Natural killer cell (primary cell): ENCODE results near the gene KRT81. TPM values are rescaled to one million over a fixed set of nuclear protein-coding genes. Genes with fewer than 3 reads are reported as not detected.

Source experiments
- ATAC-seq, 3 donors: fragments of 150-1000 bp in 2 of 3; fragments of 200-7000 bp in 1 of 3; cut with Tn5 transposase; 1 replicate in 1 of 3; 2 replicates in 2 of 3; pipeline ENCODE4 v1.10.0; 2021; ENCODE audit warnings: mild to moderate bottlenecking in 2 of 3, moderate library complexity in 2 of 3
- DNase-seq, 2 donors: peaks; one replicate each; pipeline versions ENCODE4 v3.0.0 to v3.0.0-alpha.2; 2013 to 2021; ENCODE audit warnings: mixed read lengths in 1 of 2
- H3K27ac ChIP-seq: one replicate; pipeline ENCODE4 v1.5.1; 2013; ENCODE audit warnings: mild to moderate bottlenecking, low read length
- H3K27me3 ChIP-seq: one replicate; pipeline ENCODE4 v1.6.1; 2013; ENCODE audit warnings: low read length; ENCODE audit not compliant: control insufficient read depth, insufficient read depth
- H3K36me3 ChIP-seq: one replicate; pipeline ENCODE4 v1.6.1; 2013; ENCODE audit warnings: low read length; ENCODE audit not compliant: control insufficient read depth, insufficient read depth
- H3K4me1 ChIP-seq: one replicate; pipeline ENCODE4 v1.6.1; 2013; ENCODE audit warnings: low read length; ENCODE audit not compliant: control insufficient read depth, insufficient read depth
- H3K4me3 ChIP-seq: one replicate; pipeline ENCODE4 v1.5.1; 2013; ENCODE audit warnings: low read length
- H3K9me3 ChIP-seq: one replicate; pipeline ENCODE4 v1.6.1; 2013; ENCODE audit warnings: low read length; ENCODE audit not compliant: control insufficient read depth, insufficient read depth
- H3K27ac Mint-ChIP-seq, 2 donors: one replicate each; pipeline ENCODE4 v1.8.0; 2022; ENCODE audit warnings: mild to moderate bottlenecking in 2 of 2, mixed read lengths in 2 of 2, moderate library complexity in 1 of 2
- H3K27me3 Mint-ChIP-seq, 2 donors: one replicate each; pipeline ENCODE4 v1.8.0; 2022; ENCODE audit warnings: low read depth in 2 of 2, mixed read lengths in 2 of 2
- H3K36me3 Mint-ChIP-seq: one replicate; pipeline ENCODE4 v1.8.0; 2022; ENCODE audit warnings: mixed read lengths
- H3K4me1 Mint-ChIP-seq, 2 donors: one replicate each; pipeline ENCODE4 v1.8.0; 2022; ENCODE audit warnings: mixed read lengths in 2 of 2
- H3K4me3 Mint-ChIP-seq: one replicate; pipeline ENCODE4 v1.8.0; 2022; ENCODE audit warnings: mild to moderate bottlenecking, moderate library complexity, mixed read lengths
- H3K9me3 Mint-ChIP-seq, 2 donors: one replicate each; pipeline ENCODE4 v1.8.0; 2022; ENCODE audit warnings: mixed read lengths in 2 of 2
- whole genome bisulfite sequencing: methylation state at CpG from one replicate; pipeline ENCODE4 v1.1.7; 2013; ENCODE audit warnings: missing lambda C conversion rate; ENCODE audit not compliant: insufficient coverage; 5-methylcytosine and 5-hydroxymethylcytosine counted together
- intact Hi-C: fragments of 100-400 bp; cut with micrococcal nuclease; formaldehyde crosslinking; loops from one replicate; pipeline ENCODE4 v1.14.2; 2022
- total RNA-seq, 4 donors: library from RNA; stranded (reverse); fragments of 120-200 nt in 1 of 4; gene quantifications; one replicate each; pipeline versions ENCODE4 v1.2.3 to v1.2.4, GENCODE V29; 2013 to 2022
- TF ChIP-seq, protein P1 (sequence below): fragments of 200-600 bp; IDR thresholded peaks from one replicate; pipeline ENCODE4 v1.8.0; 2022; ENCODE audit warnings: antibody characterized with exemption

The KRT81 gene
- total RNA-seq, 3 donors from 2014 or later (not counting 1 experiment from before 2014, with no cell fraction given), result 0.28 to 1.4 (median 1.3) TPM

DNA sequence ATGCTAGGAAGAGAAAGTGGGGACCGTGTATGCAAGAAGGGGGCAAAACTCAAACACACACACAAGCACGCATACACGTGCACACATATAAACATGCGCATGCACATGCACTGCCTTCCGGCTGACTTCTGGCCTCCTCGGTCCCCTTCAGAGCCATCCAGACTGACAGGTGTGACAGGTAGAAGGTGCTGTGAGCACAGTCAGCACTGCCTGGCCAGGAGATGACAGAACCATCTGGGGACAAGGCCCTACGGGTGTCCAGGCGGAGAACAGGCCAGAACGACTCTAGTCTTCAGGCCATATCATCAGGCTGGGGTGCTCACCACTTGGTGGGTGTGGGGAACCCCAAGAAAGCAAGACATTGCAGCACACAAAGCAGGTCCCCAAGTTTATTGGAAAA is 22.6 kb upstream of the KRT81 start:
- Histone ChIP-seq H3K4me3 (no peak overlapping the region), H3K27ac (no peak overlapping the region), H3K36me3 (no peaks in the 10 kb centered on the region), H3K4me1 (peaks cover 3% of the 10 kb centered on the region), H3K27me3 (peaks cover 15% of the 10 kb centered on the region), H3K9me3 (no peaks in the 10 kb centered on the region)
- H3K9me3 Mint-ChIP-seq, result no peaks in the 10 kb centered on the region
- no peak for DNase-seq
- no peak overlapping the region for H3K27ac Mint-ChIP-seq
- peaks cover 4 to 30% of the 10 kb centered on the region in 2 donors for H3K4me1 Mint-ChIP-seq
- TF ChIP-seq, protein P1, sequence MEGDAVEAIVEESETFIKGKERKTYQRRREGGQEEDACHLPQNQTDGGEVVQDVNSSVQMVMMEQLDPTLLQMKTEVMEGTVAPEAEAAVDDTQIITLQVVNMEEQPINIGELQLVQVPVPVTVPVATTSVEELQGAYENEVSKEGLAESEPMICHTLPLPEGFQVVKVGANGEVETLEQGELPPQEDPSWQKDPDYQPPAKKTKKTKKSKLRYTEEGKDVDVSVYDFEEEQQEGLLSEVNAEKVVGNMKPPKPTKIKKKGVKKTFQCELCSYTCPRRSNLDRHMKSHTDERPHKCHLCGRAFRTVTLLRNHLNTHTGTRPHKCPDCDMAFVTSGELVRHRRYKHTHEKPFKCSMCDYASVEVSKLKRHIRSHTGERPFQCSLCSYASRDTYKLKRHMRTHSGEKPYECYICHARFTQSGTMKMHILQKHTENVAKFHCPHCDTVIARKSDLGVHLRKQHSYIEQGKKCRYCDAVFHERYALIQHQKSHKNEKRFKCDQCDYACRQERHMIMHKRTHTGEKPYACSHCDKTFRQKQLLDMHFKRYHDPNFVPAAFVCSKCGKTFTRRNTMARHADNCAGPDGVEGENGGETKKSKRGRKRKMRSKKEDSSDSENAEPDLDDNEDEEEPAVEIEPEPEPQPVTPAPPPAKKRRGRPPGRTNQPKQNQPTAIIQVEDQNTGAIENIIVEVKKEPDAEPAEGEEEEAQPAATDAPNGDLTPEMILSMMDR, result no peak
- no peak for ATAC-seq
- no peak overlapping the region for H3K4me3 Mint-ChIP-seq
- 92% methylated on average over 9 of the region's 9 CpGs for WGBS
- intact Hi-C loops, result no loop called here
- H3K27me3 Mint-ChIP-seq, result peaks cover 11 to 48% of the 10 kb centered on the region in 2 donors
- no peaks in the 10 kb centered on the region for H3K36me3 Mint-ChIP-seq

DNA sequence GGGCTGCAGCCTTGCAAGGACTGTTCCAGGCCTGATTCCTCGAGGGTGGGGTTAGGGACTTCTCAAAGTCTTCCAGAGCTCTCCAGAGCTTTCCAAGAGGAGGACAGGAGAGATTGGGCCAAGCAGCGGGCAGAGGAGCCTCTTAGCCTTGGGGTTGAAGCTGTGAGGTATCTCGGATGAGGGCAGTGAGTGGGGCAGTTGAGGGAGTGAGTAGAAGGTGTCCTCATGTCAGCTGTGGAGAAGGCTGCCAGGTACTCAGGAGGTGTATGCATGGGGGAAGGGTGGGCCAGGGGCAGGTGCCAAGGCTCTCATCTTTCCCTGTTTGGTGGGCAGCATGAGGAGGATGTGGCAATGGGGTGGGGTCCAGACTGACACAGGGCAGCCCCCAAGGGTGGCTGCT is 22.1 kb upstream of the KRT81 start:
- no peak overlapping the region for H3K27ac ChIP-seq
- Mint-ChIP-seq H3K27ac (no peak overlapping the region), H3K4me1 (peaks cover 8 to 31% of the 10 kb centered on the region in 2 donors), H3K4me3 (no peak overlapping the region), H3K27me3 (peaks cover 11 to 49% of the 10 kb centered on the region in 2 donors), H3K36me3 (no peaks in the 10 kb centered on the region), H3K9me3 (no peaks in the 10 kb centered on the region)
- DNase-seq, result no peak
- H3K36me3 ChIP-seq, result no peaks in the 10 kb centered on the region
- H3K4me3 ChIP-seq, result no peak overlapping the region
- TF ChIP-seq, protein P1, result no peak
- 74% methylated on average over 3 of the region's 3 CpGs for WGBS
- ATAC-seq, result no peak
- intact Hi-C loops, result no loop called here
- no peaks in the 10 kb centered on the region for H3K9me3 ChIP-seq
- peaks cover 15% of the 10 kb centered on the region for H3K27me3 ChIP-seq
- peaks cover 8% of the 10 kb centered on the region for H3K4me1 ChIP-seq

DNA sequence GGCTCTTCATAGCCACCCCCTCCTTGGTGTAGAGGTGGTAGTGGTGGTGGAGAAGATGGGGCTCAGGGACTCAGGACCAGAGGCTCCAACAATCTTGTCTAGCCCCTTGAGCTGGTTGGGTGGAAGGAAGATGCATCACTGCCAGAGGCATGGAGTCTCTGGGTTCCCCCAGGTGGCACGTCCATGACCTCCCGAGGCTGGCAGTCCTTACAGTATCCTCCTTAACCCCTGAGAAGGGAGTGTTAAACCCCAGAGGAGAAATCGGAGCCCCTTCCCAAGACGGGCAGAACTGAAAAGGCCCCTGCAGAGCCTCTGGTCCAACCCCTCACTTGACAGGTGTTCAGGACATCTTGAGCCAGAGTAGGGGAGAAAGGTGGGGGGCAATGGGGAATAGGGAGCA is 20.8 kb upstream of the KRT81 start:
- intact Hi-C loops, result no loop called here
- Mint-ChIP-seq H3K36me3 (no peaks in the 10 kb centered on the region), H3K9me3 (no peaks in the 10 kb centered on the region), H3K4me3 (no peak overlapping the region), H3K4me1 (peaks cover 21 to 34% of the 10 kb centered on the region in 2 donors), H3K27me3 (peaks cover 11 to 56% of the 10 kb centered on the region in 2 donors), H3K27ac (peak overlapping the region in 1 of 2 donors; percentile 21)
- Histone ChIP-seq H3K27me3 (peaks cover 24% of the 10 kb centered on the region), H3K36me3 (no peaks in the 10 kb centered on the region), H3K4me1 (peaks cover 15% of the 10 kb centered on the region), H3K9me3 (no peaks in the 10 kb centered on the region), H3K4me3 (no peak overlapping the region), H3K27ac (no peak overlapping the region)
- TF ChIP-seq, protein P1, result no peak
- no peak for ATAC-seq
- WGBS, result 84% methylated on average over 4 of the region's 4 CpGs
- DNase-seq, result no peak

DNA sequence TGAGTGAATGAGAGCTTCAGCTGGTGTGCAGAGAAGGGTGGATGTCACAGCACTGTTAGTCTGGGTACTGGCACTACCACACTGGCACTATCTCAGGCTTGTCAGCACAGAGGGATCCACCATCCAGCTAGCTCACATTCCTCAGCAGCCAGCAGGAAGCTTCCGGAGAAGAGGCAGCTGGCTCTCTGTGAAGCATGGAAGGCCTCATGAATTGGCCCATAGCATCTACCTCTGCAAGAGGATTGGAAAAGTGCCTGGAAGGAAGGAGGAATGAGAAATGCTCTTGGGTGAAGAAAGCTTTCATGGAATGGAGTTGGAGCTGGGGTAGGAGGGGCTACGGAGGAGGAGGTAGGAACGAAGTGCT is 19.9 kb upstream of the KRT81 start:
- WGBS, result 94% methylated on average over 3 of the region's 3 CpGs
- no peak overlapping the region for H3K27ac Mint-ChIP-seq
- H3K4me3 Mint-ChIP-seq, result no peak overlapping the region
- peaks cover 29 to 43% of the 10 kb centered on the region in 2 donors for H3K4me1 Mint-ChIP-seq
- H3K36me3 Mint-ChIP-seq, result no peaks in the 10 kb centered on the region
- peaks cover 11 to 58% of the 10 kb centered on the region in 2 donors for H3K27me3 Mint-ChIP-seq
- H3K9me3 ChIP-seq, result no peaks in the 10 kb centered on the region
- no peaks in the 10 kb centered on the region for H3K36me3 ChIP-seq
- H3K27ac ChIP-seq, result no peak overlapping the region
- peaks cover 24% of the 10 kb centered on the region for H3K27me3 ChIP-seq
- TF ChIP-seq, protein P1, result no peak
- H3K4me1 ChIP-seq, result peaks cover 17% of the 10 kb centered on the region
- no peak overlapping the region for H3K4me3 ChIP-seq
- H3K9me3 Mint-ChIP-seq, result no peaks in the 10 kb centered on the region
- no peak for DNase-seq
- intact Hi-C loops, result no loop called here
- no peak for ATAC-seq
